Measurements from ENCODE around the gene ZCCHC24.
A peak's percentile ranks its signal among the peaks of the same experiment; 100 is the strongest.

ZCCHC24 gene

DNA sequence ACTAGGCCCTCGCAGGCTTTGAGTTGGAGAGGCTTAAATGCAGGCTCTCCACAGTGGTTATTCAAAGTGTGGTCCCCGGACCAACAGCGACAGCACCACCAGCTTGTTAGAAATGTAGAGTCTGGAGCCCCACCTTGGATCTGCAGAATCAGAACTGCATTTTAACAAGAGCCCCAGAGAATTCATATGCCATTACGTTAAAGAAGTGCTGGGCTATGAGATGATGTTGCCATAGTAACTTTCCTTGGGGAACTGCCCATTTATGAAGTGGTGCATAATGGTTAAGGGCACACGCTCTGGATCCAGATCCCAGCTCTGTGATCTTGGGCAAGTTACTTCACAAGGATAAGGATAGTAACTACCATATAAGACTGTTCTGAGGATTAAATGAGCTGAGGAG, 48.9 kb downstream of the ZCCHC24 start:
- no peak for DNase-seq

DNA sequence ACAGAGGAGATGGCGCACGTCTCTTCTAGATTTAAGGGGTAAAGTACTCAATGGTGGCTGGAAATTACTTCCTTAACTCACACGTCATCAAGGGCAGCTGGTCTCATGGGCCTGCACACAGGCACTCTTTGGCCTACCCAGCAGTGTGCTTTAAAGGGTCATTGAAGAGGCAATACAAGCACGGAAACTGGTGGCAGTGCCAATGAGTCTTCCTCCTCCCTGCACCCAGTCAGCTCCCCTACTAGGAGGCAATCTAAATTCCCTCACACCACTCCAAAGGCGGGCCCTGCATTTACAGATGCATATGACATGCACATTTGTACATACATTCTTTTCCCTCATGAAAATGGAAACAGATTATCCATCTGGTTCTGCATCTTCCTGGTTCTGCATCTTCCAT, 50.8 kb downstream of the ZCCHC24 start:
- DNase-seq, result no peak

DNA sequence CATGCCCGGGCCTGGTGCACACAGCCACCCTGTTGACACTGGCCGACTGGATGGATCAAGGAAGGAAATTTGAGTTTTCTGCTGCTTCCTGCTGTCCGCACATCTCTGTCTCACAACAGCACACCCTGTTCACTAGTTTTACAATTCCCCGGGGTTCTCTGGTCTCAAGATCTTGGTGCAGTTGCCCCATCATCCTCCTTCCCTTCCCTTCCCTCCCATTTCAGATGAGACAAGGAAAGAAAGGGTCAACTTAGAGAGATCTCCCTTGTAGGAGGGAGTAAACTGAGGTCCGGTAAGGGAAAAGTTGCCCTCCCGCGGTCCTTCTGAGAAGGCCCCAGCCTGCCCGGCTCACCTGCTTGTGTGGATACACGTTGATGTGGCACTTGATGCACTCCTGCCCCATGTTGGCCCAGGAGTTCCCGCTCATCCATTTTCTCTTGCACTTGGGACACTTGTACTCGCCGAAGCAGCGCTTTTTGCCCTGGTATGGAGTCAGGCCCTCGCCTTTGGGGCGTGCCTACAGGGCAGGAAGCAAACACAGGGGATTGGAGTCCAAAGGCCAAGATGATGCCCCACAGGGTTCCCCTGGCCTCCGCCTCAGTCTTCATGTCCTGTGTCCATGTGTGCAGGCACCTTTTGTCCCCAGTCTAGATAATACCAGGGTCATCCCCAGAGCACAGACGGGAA, 51.4 kb downstream of the ZCCHC24 start:
- DNase-seq, result no peak

DNA sequence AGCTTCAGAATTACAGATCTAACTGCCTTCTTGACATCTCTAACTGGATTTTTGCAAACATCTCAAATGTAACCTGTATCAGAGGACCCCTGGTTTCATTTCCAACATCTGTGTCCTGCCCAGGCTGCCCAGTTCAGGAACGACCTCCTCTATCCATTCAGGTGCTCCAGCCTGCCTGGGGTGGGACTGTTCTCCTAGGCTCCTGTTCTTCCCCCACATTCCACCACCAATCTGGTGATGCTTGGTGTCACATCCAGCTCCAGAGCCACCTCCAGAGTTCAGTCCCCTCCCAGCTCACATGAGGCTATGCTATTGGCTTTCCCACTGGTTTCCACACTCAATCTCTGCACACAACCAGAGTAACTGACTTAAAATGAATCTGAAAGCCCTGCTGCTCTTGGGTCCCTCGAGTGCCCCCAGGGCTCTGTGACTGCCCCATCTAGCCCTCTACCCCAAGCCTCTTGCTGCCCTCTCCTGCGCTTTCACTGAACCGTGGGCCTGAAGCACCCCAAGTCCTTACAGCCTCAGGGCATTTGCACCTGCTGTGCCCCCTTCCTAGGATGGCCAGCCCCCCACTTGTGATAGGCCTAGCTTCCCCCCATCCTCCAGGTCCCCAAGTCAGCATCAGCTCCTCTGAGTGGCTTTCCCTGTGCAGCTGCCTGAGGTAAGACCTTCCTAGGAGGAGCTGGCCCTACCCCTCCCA, 52.1 kb downstream of the ZCCHC24 start:
- no peak for DNase-seq

DNA sequence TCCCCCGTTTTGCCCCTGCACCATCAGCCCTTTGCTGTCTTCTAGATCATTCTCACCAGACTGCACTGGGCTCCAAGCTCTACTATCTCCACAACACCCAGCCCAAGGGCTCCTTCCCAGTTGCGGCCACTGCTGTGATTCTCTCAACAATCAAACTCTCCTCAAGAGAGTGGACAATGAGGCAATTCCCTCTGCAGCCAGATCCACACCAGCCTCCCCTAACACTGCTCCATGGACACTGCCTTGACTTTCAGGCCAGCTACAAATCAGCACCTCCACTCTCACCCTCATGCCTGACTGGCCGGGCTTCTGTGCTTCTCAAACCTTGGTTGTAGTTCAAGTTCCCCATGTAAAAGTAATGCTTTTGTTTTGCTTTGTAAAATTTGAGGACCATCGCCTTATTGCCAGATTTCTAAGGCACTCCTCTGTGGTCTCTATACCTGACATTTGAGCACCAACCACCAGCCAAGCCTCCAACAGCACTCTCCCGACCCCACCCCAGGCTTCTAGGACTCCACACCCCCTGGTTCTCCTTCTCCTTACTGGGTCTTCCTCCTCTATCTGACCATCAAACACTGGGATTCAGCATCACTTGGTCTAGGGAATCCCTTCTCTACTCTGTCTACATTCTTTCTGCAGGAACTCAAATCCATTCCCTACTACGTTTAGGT, 52.8 kb downstream of the ZCCHC24 start:
- no peak for DNase-seq

DNA sequence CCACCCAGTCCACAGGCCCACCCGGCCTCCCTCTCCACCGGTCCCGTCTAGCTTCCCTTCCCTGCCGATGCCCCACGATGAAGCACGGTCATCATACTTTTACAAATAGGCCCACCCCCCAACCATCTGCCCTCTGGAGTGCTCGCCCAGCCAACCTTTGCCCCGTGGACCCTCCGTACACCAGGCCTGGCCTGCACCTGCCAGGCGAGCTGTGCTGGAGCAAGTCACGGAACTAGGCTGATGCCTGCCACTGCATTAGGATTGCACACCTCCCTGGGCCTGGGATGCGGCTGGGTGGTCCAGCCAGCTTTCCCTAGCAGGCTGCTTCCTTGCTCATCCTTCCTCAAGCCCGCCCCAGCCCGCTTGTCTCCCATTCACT, 53.4 kb downstream of the ZCCHC24 start:
- DNase-seq, result no peak

DNA sequence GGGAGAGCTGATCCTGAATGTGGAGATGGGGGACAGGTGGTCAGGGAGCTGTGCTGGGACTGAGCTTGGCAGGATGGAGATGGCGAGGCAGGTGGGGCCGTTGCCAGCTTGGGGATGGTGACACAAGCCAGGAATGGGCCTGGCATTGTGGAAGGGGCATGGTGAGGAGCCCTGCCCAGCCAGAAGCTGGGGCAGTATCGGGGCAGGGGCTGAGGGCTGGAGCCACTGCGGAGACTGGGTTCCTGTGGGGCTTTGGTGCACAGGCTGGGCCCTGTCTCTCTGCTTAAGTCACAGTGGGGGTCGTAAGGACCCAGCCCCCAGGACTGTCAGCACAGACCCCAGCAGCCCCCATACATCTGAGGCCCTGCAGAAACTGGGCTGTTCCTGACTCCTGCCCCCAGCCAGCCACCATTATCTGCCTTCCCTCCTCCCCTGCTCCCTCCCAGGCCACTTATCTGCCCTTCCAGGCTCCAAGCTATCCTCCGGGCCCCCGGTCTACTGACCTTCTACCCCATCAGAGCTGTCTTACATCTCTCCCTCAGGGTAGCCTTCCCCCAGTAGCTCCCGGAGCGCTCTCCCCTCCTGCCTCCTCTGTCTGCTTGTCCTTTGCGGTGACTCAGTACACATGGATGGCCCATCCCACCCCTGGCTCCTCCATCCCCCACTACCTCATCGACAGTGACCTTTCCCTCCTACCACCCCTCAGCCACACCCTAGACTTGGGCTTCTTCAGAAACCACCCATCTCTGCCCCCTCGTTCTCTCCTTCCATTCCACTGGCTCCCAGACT, 54.0 kb downstream of the ZCCHC24 start:
- no peak for DNase-seq

DNA sequence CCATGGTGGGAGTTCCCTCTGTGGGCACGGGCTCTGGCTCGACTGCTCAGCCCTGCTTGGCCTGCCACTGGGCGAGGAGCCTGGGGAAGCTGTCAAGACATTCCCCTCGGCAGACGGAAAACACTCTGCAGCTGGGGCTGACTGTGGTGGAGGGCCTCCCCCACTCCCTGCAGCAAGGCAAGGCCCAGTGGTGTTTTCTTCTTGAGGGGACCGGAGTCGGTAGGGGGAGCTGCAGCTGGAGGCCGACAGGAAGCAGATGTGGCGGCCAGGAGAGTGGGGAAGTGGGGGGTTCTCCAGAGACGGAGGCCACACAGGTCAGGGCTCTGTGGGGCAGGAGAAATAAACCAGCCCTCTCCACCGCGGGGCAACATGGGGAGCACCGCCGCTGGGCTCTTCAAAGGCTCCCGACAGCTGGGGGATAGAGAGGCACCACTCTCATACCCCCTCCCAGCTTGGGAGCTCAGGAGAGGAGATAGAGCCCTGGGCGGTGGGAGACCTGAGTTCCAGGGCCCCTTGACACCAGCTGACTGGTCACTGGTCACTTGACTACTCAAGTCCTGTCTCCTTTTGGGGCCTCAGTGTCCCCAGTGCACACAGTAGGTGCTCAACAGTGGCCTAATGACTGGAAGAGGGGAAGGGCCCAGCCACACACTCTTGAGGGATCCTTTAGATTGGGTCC, 54.7 kb downstream of the ZCCHC24 start:
- no peak for DNase-seq

DNA sequence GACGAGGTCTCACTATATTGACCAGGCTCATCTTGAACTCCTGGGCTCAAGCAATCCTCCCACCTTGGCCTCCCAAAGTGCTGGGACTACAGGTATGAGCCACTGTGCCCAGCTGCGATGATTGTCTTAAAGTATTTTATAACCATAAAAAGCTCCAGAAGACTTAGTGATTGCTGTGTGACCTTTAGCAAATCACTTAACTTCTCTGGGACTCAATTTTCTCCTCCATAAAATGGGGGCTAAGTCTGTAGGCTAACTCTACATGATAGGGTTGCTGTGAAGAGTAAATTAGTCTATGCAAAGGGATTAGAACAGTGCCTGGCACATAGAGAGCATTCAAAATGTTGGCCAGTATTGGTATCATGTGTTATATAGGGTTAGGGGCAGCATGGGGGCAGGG, 55.4 kb downstream of the ZCCHC24 start:
- DNase-seq, result no peak

DNA sequence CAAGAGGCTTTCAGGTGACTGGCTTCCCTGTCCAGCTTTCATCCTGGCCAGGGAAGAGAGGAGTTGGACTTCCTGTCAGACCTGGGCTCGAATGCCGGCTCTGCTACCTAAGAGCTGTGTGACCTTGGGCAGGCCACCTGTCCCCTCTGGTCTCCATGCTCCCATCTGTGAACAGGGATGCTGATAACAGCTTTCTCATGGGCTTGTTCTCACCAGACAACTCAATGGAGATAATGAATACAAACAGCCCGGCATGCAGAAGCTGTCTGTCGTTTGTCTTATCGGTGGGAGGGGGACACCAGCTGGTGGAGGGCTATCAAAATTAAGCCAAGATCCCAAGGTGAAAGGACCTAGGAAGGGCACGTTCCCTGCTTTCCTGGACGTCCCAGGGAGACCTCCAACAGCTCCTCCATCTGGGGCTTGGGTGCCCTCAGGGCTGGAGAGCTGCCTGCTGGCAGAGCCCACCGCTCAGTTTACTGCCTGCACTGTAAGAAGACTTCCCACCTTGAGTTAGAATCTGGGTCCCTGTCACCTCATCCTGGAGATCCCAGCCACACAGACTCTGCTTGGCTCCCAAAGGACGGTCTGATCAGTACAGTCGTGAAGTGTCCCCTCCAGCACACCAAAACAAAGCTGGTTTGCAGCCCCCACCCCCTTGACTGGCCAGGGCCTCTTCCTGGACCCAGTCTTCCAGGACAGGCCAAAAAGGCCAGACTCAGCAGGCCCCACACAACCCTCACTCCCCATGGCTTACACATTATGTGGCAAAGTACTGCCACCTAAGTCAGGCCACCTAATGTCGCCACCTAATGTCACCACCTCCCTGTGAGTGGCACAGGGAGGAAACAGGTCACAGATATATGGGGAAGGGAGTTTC, 57.2 kb downstream of the ZCCHC24 start:
- DNase-seq, result no peak

DNA sequence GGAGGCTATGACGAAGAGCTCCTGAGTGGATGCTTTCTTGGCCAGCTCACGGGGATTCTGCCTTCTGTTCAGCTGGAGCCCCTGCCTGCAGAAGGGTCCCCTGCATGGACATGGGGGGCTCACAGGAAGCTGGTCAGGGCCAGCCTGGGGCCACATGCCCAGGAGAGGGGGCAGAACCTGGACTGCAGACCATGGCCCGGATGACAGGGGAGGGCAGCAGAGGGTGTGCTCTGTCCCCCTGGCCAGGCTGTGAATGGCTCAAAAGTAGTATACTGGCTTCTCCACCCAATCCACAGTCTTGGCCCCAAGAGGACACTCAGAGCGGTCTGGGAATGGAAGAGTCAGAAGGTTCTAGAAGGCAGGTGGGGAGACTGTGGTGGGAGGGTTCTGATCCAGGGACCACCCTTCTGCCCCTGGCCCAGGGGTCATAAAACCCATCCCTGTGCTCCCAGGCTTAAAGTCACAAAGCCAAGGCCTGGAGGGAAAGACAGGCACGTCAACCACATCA, 57.9 kb downstream of the ZCCHC24 start:
- no peak for DNase-seq

DNA sequence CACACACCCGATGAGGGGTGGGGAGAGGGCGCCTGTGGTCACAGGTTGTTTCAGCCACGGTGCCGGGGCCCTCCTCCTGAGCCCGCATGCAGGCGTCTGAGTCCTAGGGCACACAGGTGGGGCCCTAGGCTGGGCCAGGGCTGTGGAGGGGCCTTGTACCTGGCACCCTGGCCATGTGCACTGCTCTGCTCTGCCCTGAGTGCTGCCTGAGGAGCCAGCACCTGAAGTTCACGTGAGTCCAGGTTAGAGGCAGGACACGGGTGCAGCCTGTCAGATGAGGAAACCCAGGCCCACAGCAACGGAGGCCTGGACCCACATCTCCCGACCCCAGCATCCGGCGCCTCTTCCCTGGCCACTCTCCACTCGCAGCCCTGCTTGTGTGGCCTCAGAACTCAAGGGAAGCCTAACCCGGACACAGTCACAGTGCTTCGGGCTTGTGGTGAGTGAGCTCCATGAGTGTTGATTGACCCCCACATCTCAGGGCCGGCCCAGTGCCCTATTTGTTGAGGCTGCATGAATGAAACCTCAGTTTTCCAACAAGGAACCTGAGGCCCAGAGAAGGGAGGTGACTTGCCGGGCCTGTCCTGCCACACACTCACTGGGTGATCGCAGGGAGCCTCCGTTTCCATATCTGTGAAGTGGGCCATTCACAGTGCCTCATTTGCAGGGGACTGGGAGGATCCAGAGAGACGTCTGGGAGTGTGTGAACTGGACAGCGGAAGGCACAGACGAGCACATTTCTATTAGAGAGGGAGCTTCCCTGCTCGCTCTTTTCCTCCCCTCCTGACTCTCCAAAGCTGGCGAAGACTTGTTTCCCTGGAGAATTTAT, 58.6 kb downstream of the ZCCHC24 start:
- DNase-seq, result no peak

DNA sequence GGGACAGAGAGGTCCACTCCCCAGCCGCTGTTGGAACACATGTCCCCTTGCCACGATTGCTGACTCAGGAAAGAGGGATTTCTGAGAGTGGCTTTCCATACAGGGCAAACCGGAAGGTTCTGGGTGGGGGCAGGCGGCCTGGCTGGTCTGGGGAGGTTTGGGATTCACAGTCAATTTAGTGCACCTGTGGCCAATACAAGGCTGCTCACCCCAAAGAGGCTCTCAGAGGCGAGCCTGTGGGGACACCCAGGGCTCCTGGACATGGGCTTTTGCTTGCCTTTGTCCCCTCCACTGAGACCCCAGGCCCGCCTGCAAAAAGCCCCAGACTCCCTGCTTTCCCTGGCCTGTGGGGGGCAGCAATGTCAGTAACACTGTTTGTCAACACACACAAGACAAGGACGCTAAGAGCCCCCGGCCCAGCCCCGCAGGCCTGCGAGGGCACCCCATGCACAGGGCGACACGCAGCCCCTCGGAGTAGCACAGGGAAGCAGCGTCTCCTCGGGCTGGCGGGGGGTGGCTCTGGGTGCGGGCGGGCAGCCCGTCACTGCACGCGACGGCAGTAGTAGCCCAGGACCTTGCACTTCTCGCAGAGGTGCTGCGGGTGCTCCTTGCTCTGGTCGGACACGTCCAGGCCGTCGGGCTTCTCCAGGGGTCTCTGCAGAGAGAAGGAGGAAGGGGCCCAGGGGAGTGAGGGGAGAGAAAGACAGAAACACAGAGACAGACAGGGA, 59.5 kb downstream of the ZCCHC24 start:
- DNase-seq, result no peak

DNA sequence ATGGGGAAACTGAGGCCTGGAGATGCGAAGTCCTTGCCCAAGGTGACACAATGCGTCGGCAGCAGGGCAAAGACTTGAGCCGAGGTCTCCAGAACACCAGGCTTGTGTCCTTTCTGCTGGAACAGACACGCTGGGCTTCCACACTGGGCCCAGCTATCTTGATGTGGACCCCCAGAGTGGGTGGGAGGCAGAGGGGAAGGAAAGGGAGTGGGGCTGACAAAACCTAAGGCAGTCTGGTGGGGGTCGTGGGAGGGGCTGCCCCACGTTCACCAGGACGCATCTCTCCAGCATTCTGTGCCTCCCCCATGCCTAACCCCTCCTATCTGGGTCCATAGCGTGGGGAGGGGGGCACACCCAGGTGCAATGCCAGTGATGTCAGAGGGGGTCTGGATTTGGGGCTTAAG, 60.0 kb downstream of the ZCCHC24 start:
- DNase-seq, result no peak

DNA sequence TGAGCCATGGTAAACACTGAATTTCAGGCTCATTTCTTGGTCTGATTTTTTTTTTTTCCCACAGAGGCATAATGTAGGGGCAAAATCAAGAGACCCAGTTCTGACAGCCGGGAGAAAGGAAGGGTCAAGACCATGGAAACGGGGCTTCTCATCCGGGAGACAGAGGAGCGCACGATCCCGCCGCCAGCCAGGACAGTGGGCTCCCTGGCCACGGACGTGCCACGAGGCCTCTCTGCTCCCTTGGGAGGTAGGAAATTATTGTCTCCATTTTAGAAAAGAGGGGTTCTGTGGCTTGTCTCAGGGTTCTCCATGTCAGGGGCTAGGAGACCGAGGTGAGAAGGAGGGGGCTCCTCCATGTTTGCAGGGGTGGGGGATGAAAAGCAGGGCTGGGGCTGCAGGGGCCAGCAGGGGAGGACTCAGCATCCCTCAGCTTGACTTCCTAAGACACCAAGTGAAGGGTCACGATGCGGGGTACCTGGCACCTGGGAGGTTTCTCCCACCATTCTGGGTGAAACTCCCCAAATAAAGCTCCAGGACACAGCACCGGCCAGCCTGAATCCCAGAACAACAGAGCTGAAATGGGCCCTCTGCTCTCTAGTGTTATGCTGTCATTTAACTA, 60.5 kb downstream of the ZCCHC24 start:
- DNase-seq, result no peak

DNA sequence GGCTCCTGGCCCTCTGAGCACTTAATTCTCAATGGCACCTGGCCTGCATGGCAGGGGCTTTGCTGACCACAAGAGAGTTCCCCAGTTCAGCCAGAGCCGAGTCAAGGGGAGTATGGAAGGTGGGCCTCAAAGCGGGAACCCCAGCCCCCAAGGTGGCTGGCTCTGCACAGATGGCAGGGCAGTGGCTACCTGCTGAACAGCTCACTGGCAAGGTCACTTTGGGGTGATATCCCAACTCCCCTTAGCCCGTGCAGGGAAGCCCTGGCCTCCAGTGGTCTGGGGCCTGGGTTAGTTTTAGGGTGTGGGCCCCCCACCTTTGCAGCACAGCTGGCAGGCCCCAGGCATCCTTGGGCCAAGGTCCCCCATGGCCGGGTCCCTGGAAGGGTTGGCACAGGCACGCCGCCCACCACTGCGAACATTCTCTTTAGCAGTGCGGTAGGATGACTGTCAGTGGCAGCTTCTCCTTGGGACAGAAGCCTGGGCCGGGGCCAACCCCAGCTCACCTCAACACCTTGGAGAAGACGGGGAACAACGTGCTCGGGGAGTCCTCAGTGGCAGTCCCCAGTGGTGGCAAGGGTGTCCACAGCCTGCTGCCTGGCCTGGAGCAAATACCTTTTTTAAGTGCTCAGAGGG, 61.3 kb downstream of the ZCCHC24 start:
- no peak for DNase-seq

DNA sequence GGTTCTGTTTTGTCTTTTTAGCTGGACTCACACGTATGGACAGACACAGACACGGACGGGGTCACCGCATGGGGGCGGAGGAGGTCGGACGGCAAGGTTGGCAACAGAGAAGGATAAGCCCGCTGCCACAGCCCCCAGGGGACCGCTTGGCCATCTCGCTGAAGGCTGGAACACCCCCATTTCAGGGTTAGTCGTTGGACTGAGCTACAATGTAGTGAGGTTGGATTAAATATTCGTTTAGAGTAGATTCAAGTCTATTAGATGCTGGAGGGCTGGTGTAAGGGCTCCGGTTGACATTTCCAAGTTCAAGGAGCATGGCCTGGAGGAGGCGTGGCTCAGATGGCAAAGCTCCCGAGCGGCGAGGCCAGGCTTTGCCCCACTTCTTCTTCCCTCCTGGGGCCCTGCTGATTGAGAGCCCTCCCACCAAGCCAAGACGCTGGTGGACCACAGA, 62.9 kb downstream of the ZCCHC24 start:
- no peak for DNase-seq

DNA sequence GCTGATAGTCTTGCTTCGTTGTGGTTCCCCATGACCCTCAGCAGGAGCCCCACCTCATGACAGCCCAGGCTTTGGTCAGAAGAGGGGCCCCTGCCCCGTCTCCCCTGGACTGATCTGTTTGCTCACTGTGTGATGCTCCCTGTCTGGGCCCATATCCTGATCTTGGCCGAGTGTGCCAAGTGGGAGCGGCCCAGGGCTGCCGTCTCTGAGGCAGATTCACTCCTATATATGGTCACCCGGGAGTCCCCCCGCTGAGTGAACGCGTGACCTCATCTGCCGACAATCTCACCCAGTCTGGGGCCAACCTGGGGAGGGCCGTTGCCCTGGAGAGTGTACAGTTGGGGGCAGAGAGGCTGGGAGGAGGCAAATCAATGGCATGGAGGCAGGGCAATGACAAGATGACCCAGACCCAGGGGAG, 63.6 kb downstream of the ZCCHC24 start:
- DNase-seq, result peak; percentile 92
